H9 (cell line): ENCODE measurements around the gene RBM34. TPM values are rescaled to one million over a fixed set of nuclear protein-coding genes. Genes with fewer than 3 reads are reported as not detected.

Source experiments
- DNase-seq: peaks from one replicate; pipeline ENCODE4 v3.0.0-alpha.2; 2017
- H2AFZ ChIP-seq: one replicate; pipeline ENCODE4 v1.6.1; 2013; ENCODE audit warnings: mild to moderate bottlenecking, low read length, control low read depth, moderate library complexity
- H2AK5ac ChIP-seq: 2 replicates; pipeline ENCODE4 v1.6.1; 2013; ENCODE audit warnings: low read length, control low read depth, mixed read lengths; ENCODE audit not compliant: insufficient read length
- H2BK120ac ChIP-seq: one replicate; pipeline ENCODE4 v1.6.1; 2013; ENCODE audit warnings: low read depth, mild to moderate bottlenecking, low read length, control low read depth, inconsistent platforms; ENCODE audit not compliant: poor library complexity, severe bottlenecking
- H2BK12ac ChIP-seq: 2 replicates; pipeline ENCODE4 v1.6.1; 2013; ENCODE audit warnings: low read length, control low read depth, mixed read lengths, low read depth; ENCODE audit not compliant: insufficient read length
- H2BK15ac ChIP-seq: 2 replicates; pipeline ENCODE4 v1.6.1; 2013; ENCODE audit warnings: low read depth, low read length, control low read depth
- H2BK20ac ChIP-seq: one replicate; pipeline ENCODE4 v1.6.1; 2013; ENCODE audit warnings: low read depth, mild to moderate bottlenecking, low read length, control low read depth, inconsistent platforms; ENCODE audit not compliant: poor library complexity, severe bottlenecking
- H2BK5ac ChIP-seq: 2 replicates; pipeline ENCODE4 v1.6.1; 2013; ENCODE audit warnings: low read length, control low read depth, mixed read lengths; ENCODE audit not compliant: insufficient read length
- H3K14ac ChIP-seq: 2 replicates; pipeline ENCODE4 v1.6.1; 2013; ENCODE audit warnings: low read length, control low read depth; ENCODE audit not compliant: insufficient read depth
- H3K18ac ChIP-seq: 2 replicates; pipeline ENCODE4 v1.6.1; 2013; ENCODE audit warnings: low read depth, mild to moderate bottlenecking, mixed read lengths, low read length, control low read depth; ENCODE audit not compliant: insufficient read length
- H3K23ac ChIP-seq: 2 replicates; pipeline ENCODE4 v1.6.1; 2013; ENCODE audit warnings: low read length, control low read depth, mixed read lengths, low read depth; ENCODE audit not compliant: insufficient read length
- H3K23me2 ChIP-seq: 2 replicates; pipeline ENCODE4 v1.6.1; 2013; ENCODE audit warnings: low read depth, mild to moderate bottlenecking, mixed read lengths, low read length, control low read depth; ENCODE audit not compliant: insufficient read length, poor library complexity, severe bottlenecking
- H3K27ac ChIP-seq: 2 replicates; pipeline ENCODE4 v1.5.1; 2013; ENCODE audit warnings: low read length, control low read depth, mixed read lengths, low read depth; ENCODE audit not compliant: insufficient read length
- H3K27me3 ChIP-seq: 2 replicates; pipeline ENCODE4 v1.6.1; 2013; ENCODE audit warnings: low read length, control low read depth, inconsistent platforms; ENCODE audit not compliant: insufficient read depth
- H3K4ac ChIP-seq: 2 replicates; pipeline ENCODE4 v1.6.1; 2013; ENCODE audit warnings: low read depth, mild to moderate bottlenecking, control low read depth, inconsistent platforms, low read length, moderate library complexity
- H3K4me1 ChIP-seq: 2 replicates; pipeline ENCODE4 v1.6.1; 2013; ENCODE audit warnings: low read length, control low read depth, inconsistent platforms; ENCODE audit not compliant: insufficient read depth
- H3K4me2 ChIP-seq: 2 replicates; pipeline ENCODE4 v1.6.1; 2013; ENCODE audit warnings: low read length, control low read depth, mixed read lengths; ENCODE audit not compliant: insufficient read length, insufficient read depth
- H3K56ac ChIP-seq: 2 replicates; pipeline ENCODE4 v1.6.1; 2013; ENCODE audit warnings: low read depth, mild to moderate bottlenecking, mixed read lengths, low read length, control low read depth; ENCODE audit not compliant: insufficient read length
- H3K79me1 ChIP-seq: 2 replicates; pipeline ENCODE4 v1.6.1; 2013; ENCODE audit warnings: low read depth, mild to moderate bottlenecking, moderate library complexity, low read length, control low read depth, inconsistent platforms; ENCODE audit not compliant: insufficient read depth, poor library complexity, severe bottlenecking
- H3K79me2 ChIP-seq: 2 replicates; pipeline ENCODE4 v1.6.1; 2013; ENCODE audit warnings: low read length, control low read depth, inconsistent platforms; ENCODE audit not compliant: insufficient read depth
- H3K9ac ChIP-seq: 2 replicates; pipeline ENCODE4 v1.6.1; 2013; ENCODE audit warnings: low read length, control low read depth, mixed read lengths; ENCODE audit not compliant: insufficient read length; ENCODE audit errors: extremely low read depth
- H3K9me3 ChIP-seq: one replicate; pipeline ENCODE4 v1.6.1; 2013; ENCODE audit warnings: low read depth, low read length, inconsistent platforms; ENCODE audit not compliant: control insufficient read depth
- H3T11ph ChIP-seq: one replicate; pipeline ENCODE4 v1.6.1; 2013; ENCODE audit warnings: mild to moderate bottlenecking, low read length, control low read depth, inconsistent platforms
- H4K20me1 ChIP-seq: one replicate; pipeline ENCODE4 v1.6.1; 2013; ENCODE audit not compliant: control insufficient read depth, insufficient read length, insufficient read depth
- H4K5ac ChIP-seq: 2 replicates; pipeline ENCODE4 v1.6.1; 2013; ENCODE audit warnings: low read depth, mild to moderate bottlenecking, mixed read lengths, low read length, control low read depth; ENCODE audit not compliant: insufficient read length
- H4K8ac ChIP-seq: replicated peaks from 2 replicates; pipeline ENCODE4 v1.6.1; 2013; ENCODE audit warnings: low read length, control low read depth, mixed read lengths, low read depth; ENCODE audit not compliant: insufficient read length
- H4K91ac ChIP-seq: 2 replicates; pipeline ENCODE4 v1.6.1; 2013; ENCODE audit warnings: low read depth, mild to moderate bottlenecking, moderate library complexity, mixed read lengths, low read length, control low read depth; ENCODE audit not compliant: insufficient read length
- H3K27ac Mint-ChIP-seq, 3 experiments: 2 replicates in 2 of 3; 3 replicates in 1 of 3; pipeline ENCODE4 v1.8.0; 2020 to 2021; ENCODE audit warnings: mixed read lengths in 3 of 3, mild to moderate bottlenecking in 1 of 3, moderate library complexity in 1 of 3
- H3K27me3 Mint-ChIP-seq: 2 replicates; pipeline ENCODE4 v1.8.0; 2021; ENCODE audit warnings: low read depth, mild to moderate bottlenecking, moderate library complexity, mixed read lengths
- H3K36me3 Mint-ChIP-seq, 3 experiments: 2 replicates in 2 of 3; 3 replicates in 1 of 3; pipeline ENCODE4 v1.8.0; 2020 to 2021; ENCODE audit warnings: low read depth in 3 of 3, mixed read lengths in 3 of 3; ENCODE audit not compliant: insufficient read depth in 1 of 3
- H3K4me1 Mint-ChIP-seq, 2 experiments: 2 replicates each; pipeline ENCODE4 v1.8.0; 2020; ENCODE audit warnings: mixed read lengths in 2 of 2
- H3K4me3 Mint-ChIP-seq, 2 experiments: 2 replicates in 1 of 2; 3 replicates in 1 of 2; pipeline ENCODE4 v1.8.0; 2020 to 2021; ENCODE audit warnings: mild to moderate bottlenecking in 2 of 2, mixed read lengths in 2 of 2, moderate library complexity in 1 of 2
- H3K9me3 Mint-ChIP-seq, 2 experiments: 2 replicates in 1 of 2; 3 replicates in 1 of 2; pipeline ENCODE4 v1.8.0; 2020; ENCODE audit warnings: mild to moderate bottlenecking in 2 of 2, mixed read lengths in 2 of 2, moderate library complexity in 1 of 2
- total RNA-seq: library from RNA; stranded (reverse); gene quantifications from 2 replicates; pipeline ENCODE4 v1.2.1, GENCODE V29; 2021
- TF ChIP-seq, protein P1 (sequence below): fragments of 200-600 bp; sonication (generic); conservative IDR thresholded peaks from 3 replicates; pipeline ENCODE4 v1.8.0; 2021; ENCODE audit warnings: antibody characterized with exemption, mild to moderate bottlenecking

The RBM34 gene
- total RNA-seq, 1 experiment from 2014 or later, result 121 TPM

DNA sequence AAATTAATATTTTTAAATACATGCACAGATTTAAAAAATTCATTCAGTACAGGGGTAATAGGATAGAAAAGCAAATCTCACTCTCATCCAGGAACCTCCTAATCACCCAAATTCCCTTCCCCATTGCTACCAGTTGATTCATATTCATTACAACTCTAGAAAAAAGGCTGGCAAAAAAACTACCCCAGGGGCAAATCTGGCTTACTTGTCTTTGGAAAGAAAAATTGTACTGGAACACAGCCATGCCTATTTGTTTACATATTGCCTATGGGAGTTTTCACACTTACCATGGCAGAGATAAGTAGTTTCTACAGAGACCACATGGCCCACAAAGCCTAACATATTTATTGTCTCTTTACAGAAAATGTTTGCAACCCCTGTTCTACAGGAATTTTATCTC lies 8.9 kb upstream of the RBM34 start:
- no peaks in the 10 kb centered on the region for H3K9me3 ChIP-seq
- Mint-ChIP-seq H3K9me3 (no peaks in the 10 kb centered on the region), H3K27me3 (no peaks in the 10 kb centered on the region), H3K27ac (no peak overlapping the region), H3K4me3 (no peak overlapping the region), H3K36me3 (peaks cover 27 to 66% (median 62%) of the 10 kb centered on the region in 3 experiments), H3K4me1 (no peaks in the 10 kb centered on the region)
- H2BK5ac ChIP-seq, result no peak overlapping the region
- no peak overlapping the region for H3K4ac ChIP-seq
- no peaks in the 10 kb centered on the region for H3K79me1 ChIP-seq
- no peak overlapping the region for H3K56ac ChIP-seq
- no peak overlapping the region for H2BK20ac ChIP-seq
- H3K4me1 ChIP-seq, result no peaks in the 10 kb centered on the region
- no peak overlapping the region for H3K4me2 ChIP-seq
- H3T11ph ChIP-seq, result no peak overlapping the region
- H2BK15ac ChIP-seq, result no peak overlapping the region
- H4K91ac ChIP-seq, result no peak overlapping the region
- H3K23me2 ChIP-seq, result no peaks in the 10 kb centered on the region
- TF ChIP-seq, protein P1, sequence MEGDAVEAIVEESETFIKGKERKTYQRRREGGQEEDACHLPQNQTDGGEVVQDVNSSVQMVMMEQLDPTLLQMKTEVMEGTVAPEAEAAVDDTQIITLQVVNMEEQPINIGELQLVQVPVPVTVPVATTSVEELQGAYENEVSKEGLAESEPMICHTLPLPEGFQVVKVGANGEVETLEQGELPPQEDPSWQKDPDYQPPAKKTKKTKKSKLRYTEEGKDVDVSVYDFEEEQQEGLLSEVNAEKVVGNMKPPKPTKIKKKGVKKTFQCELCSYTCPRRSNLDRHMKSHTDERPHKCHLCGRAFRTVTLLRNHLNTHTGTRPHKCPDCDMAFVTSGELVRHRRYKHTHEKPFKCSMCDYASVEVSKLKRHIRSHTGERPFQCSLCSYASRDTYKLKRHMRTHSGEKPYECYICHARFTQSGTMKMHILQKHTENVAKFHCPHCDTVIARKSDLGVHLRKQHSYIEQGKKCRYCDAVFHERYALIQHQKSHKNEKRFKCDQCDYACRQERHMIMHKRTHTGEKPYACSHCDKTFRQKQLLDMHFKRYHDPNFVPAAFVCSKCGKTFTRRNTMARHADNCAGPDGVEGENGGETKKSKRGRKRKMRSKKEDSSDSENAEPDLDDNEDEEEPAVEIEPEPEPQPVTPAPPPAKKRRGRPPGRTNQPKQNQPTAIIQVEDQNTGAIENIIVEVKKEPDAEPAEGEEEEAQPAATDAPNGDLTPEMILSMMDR, result no peak
- H2BK120ac ChIP-seq, result no peak overlapping the region
- H3K9ac ChIP-seq, result no peak overlapping the region
- H3K14ac ChIP-seq, result no peak overlapping the region
- H2AFZ ChIP-seq, result no peak overlapping the region
- H4K20me1 ChIP-seq, result no peaks in the 10 kb centered on the region
- H4K5ac ChIP-seq, result no peak overlapping the region
- H4K8ac ChIP-seq, result no peak overlapping the region
- DNase-seq, result no peak
- H2AK5ac ChIP-seq, result no peak overlapping the region
- no peak overlapping the region for H2BK12ac ChIP-seq
- H3K18ac ChIP-seq, result no peak overlapping the region
- no peaks in the 10 kb centered on the region for H3K79me2 ChIP-seq
- no peak overlapping the region for H3K27ac ChIP-seq
- no peaks in the 10 kb centered on the region for H3K27me3 ChIP-seq
- no peak overlapping the region for H3K23ac ChIP-seq
